ENCODE measurements around the gene ODAD4.

GRCh38 chr17:41925991-41926590 is 4.3 kb upstream of the ODAD4 start:
- TF ChIP-seq, protein P1, sequence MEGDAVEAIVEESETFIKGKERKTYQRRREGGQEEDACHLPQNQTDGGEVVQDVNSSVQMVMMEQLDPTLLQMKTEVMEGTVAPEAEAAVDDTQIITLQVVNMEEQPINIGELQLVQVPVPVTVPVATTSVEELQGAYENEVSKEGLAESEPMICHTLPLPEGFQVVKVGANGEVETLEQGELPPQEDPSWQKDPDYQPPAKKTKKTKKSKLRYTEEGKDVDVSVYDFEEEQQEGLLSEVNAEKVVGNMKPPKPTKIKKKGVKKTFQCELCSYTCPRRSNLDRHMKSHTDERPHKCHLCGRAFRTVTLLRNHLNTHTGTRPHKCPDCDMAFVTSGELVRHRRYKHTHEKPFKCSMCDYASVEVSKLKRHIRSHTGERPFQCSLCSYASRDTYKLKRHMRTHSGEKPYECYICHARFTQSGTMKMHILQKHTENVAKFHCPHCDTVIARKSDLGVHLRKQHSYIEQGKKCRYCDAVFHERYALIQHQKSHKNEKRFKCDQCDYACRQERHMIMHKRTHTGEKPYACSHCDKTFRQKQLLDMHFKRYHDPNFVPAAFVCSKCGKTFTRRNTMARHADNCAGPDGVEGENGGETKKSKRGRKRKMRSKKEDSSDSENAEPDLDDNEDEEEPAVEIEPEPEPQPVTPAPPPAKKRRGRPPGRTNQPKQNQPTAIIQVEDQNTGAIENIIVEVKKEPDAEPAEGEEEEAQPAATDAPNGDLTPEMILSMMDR (IDR thresholded peaks at IDR 0.05): no peak
- TF ChIP-seq POLR2AphosphoS5 (IDR thresholded peaks at IDR 0.05; ENCODE audit: low read depth, low read length): no peak

All from Panc1 (cell line).